Esophagus squamous epithelium (tissue), 5 donors: ENCODE data around the gene CCT4. TPM values are rescaled to one million over a fixed set of nuclear protein-coding genes. Genes with fewer than 3 reads are reported as not detected.

Source experiments
- DNase-seq: peaks from one replicate; lab custom pipeline; 2025; lab: John Stamatoyannopoulos, UW
- H3K27ac ChIP-seq, 4 donors: fragments of 200-600 bp; sonication (generic); one replicate each; pipeline ENCODE4 v1.5.1; 2016 to 2019; ENCODE audit warnings: mild to moderate bottlenecking in 1 of 4
- H3K27me3 ChIP-seq, 4 donors: fragments of 200-600 bp; sonication (generic); 1 replicate in 3 of 4; 2 replicates in 1 of 4; pipeline versions ENCODE4 v1.5.1 to v1.6.0; 2017 to 2021; ENCODE audit warnings: antibody characterized with exemption in 1 of 4
- H3K36me3 ChIP-seq, 3 donors: fragments of 200-600 bp; sonication (generic); one replicate each; pipeline ENCODE4 v1.5.1; 2016 to 2019
- H3K4me1 ChIP-seq, 3 donors: fragments of 200-600 bp; sonication (generic); one replicate each; pipeline ENCODE4 v1.5.1; 2017 to 2019
- H3K4me3 ChIP-seq, 4 donors: fragments of 200-600 bp; sonication (generic); 1 replicate in 3 of 4; 2 replicates in 1 of 4; pipeline ENCODE4 v1.5.1; 2016 to 2019; ENCODE audit warnings: mild to moderate bottlenecking in 2 of 4, moderate library complexity in 1 of 4
- H3K9me3 ChIP-seq, 3 donors: fragments of 200-600 bp; sonication (generic); one replicate each; pipeline ENCODE4 v1.5.1; 2016 to 2019
- CTCF ChIP-seq, 6 experiments: fragments of 450-650 bp in 4 of 6; fragments of 200-600 bp in 2 of 6; sonication (generic) in 2 of 6; IDR thresholded peaks; one replicate each; pipeline ENCODE4 v1.5.1; 2016 to 2019; ENCODE audit warnings: antibody characterized with exemption in 6 of 6, mild to moderate bottlenecking in 4 of 6, moderate library complexity in 4 of 6
- POLR2A ChIP-seq, 4 donors: fragments of 450-650 bp; IDR thresholded peaks; one replicate each; pipeline ENCODE4 v1.6.1; 2017; ENCODE audit warnings: antibody characterized with exemption in 4 of 4, mild to moderate bottlenecking in 4 of 4, moderate library complexity in 3 of 4
- WGBS, 2 donors: methylation state at CpG; one replicate each; pipeline ENCODE4 v1.1.5; 2018; 5-methylcytosine and 5-hydroxymethylcytosine counted together
- intact Hi-C: fragments of 100-400 bp; cut with DNase I; formaldehyde crosslinking; loops from one replicate; pipeline ENCODE4 v1.15.0; 2022
- total RNA-seq, 4 donors: library from RNA; depleted of rRNA; stranded (reverse); fragments of >200 nt; gene quantifications; one replicate each; pipeline ENCODE4 v1.1.0, GENCODE V29; 2016
- donor health status: DM: yes; HTN: yes; CAD: no.

Gene CCT4, protein sequence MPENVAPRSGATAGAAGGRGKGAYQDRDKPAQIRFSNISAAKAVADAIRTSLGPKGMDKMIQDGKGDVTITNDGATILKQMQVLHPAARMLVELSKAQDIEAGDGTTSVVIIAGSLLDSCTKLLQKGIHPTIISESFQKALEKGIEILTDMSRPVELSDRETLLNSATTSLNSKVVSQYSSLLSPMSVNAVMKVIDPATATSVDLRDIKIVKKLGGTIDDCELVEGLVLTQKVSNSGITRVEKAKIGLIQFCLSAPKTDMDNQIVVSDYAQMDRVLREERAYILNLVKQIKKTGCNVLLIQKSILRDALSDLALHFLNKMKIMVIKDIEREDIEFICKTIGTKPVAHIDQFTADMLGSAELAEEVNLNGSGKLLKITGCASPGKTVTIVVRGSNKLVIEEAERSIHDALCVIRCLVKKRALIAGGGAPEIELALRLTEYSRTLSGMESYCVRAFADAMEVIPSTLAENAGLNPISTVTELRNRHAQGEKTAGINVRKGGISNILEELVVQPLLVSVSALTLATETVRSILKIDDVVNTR
- total RNA-seq: 100 to 1,000 TPM in 2 of 4 donors, 10 to 100 TPM in 2; 59.3 to 126 (median 95.5) TPM

- Histone ChIP-seq H3K4me3 (peak within 1 kb of the TSS; percentile 62 to 91 (median 88)), H3K27me3 (no peaks in the 10 kb centered on the region), H3K4me1 (peaks cover 8 to 30% (median 16%) of the 10 kb centered on the region in 3 donors), H3K36me3 (peaks cover 0 to 31% (median 13%) of the 10 kb centered on the region in 3 donors), H3K9me3 (no peaks in the 10 kb centered on the region), H3K27ac (peak within 1 kb of the TSS; percentile 84 to 98 (median 97))
- DNase-seq: peak; percentile 22
- 1 to 2% methylated on average over 35 to 42 of the region's 74 CpGs for WGBS, 2 donors
- intact Hi-C loops: no loop called here
- TF ChIP-seq POLR2A (IDR thresholded peaks at IDR 0.05) (peak in 3 of 4 donors; percentile 51 to 79 (median 57)), CTCF (IDR thresholded peaks at IDR 0.05) (peak in 1 of 6 experiments; percentile 19)
Observed at GRCh38 chr2:61888267-61889055, at the start of gene CCT4. CCT4 (minus strand) TSS chr2:61888656; CDS start chr2:61888507, 149 bp downstream.

DNA sequence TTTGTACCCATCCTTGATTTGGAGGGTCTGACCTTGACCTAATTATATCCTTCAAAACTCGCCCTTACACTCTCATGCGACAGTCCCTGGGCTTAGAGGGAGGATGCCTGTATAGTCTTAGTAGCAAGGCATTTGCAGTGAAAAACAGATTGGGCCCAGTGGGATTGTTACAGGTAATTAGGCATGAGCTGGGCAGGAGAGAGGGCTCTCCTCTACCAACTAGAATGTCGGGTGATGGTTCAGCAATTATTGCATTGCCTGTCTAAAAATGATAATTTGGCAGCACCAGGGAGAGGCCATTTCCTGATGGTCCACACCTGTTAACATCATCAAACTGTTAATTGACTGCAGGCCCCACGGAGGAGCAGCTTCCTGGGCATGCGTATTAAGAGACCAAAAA lies 49.4 kb upstream of the CCT4 start:
- 83 to 86% methylated on average over 3 to 5 of the region's 5 CpGs for WGBS, 2 donors
- Histone ChIP-seq H3K36me3 (peaks cover 0 to 18% (median 0%) of the 10 kb centered on the region in 3 donors), H3K4me1 (peaks cover 0 to 8% (median 0%) of the 10 kb centered on the region in 3 donors), H3K4me3 (no peak overlapping the region), H3K9me3 (no peaks in the 10 kb centered on the region), H3K27me3 (no peaks in the 10 kb centered on the region), H3K27ac (no peak overlapping the region)
- intact Hi-C loops: no loop called here
- DNase-seq: no peak
- no peak for TF ChIP-seq POLR2A (IDR thresholded peaks at IDR 0.05)
- no peak for TF ChIP-seq CTCF (IDR thresholded peaks at IDR 0.05)

- TF ChIP-seq CTCF (IDR thresholded peaks at IDR 0.05) (no peak), POLR2A (IDR thresholded peaks at IDR 0.05) (no peak)
Observed at GRCh38 chr2:61937098-61937497, 48.6 kb upstream of the CCT4 start.

DNA sequence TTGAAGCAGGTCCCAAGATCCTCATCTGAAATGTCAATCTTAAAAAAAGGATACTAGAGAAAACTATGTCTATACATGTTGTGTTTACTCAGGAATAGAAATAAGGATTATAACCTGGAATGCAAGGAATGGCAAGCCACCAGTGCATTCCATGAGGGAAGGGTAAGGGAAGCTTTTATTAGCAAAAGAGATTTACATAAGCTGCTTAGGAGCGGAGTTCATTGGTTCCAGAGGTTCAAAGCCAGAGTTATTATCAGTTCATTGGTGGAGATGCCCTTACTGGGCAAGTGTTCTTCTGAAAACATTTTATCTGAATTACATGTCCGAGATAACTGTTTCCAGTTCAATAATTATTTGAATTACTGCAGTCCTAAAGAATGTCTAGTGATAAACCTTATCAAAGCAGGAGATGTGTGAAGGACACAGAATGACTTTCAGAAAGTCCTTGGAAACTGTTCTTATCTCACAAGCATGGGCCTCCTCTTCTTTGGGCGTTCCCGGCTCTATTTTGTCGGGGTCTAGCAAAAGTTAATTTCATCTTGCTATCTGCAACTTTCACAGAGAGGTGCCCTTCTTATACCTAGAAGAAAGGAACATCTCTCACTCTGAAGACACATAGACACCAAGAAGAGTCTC lies 40.5 kb upstream of the CCT4 start:
- no peak for DNase-seq
- peaks cover 0 to 12% (median 0%) of the 10 kb centered on the region in 3 donors for H3K36me3 ChIP-seq
- H3K4me3 ChIP-seq: no peak overlapping the region
- WGBS, 2 donors: 87 to 88% methylated on average over 5 of the region's 5 CpGs
- no peaks in the 10 kb centered on the region for H3K27me3 ChIP-seq
- no peaks in the 10 kb centered on the region for H3K4me1 ChIP-seq
- H3K27ac ChIP-seq: no peak overlapping the region
- TF ChIP-seq CTCF (IDR thresholded peaks at IDR 0.05) (no peak), POLR2A (IDR thresholded peaks at IDR 0.05) (no peak)
- no peaks in the 10 kb centered on the region for H3K9me3 ChIP-seq
- intact Hi-C loops: no loop called here

More at GRCh38 chr2:61937098-61937497, 48.6 kb upstream of the CCT4 start:
- Histone ChIP-seq H3K36me3 (peaks cover 0 to 18% (median 0%) of the 10 kb centered on the region in 3 donors), H3K9me3 (no peaks in the 10 kb centered on the region), H3K4me1 (peaks cover 0 to 6% (median 0%) of the 10 kb centered on the region in 3 donors), H3K27me3 (no peaks in the 10 kb centered on the region), H3K4me3 (no peak overlapping the region), H3K27ac (no peak overlapping the region)
- 80% methylated on average over 3 of the region's 3 CpGs for WGBS, 2 donors
- intact Hi-C loops: no loop called here
- DNase-seq: no peak
